SK-N-SH (cell line): ENCODE measurements around the gene CPN1. TPM values are rescaled to one million over a fixed set of nuclear protein-coding genes. Genes with fewer than 3 reads are reported as not detected.

Source experiments
- CTCF ChIA-PET: fragments of 300-600, 350-600 bp; formaldehyde crosslinking; extraction: SDS; loops from one replicate; lab custom pipeline; 2021; lab: Yijun Ruan, JAX
- POLR2A ChIA-PET: fragments of 350-600 bp; sonication (Branson Sonifier 250); formaldehyde crosslinking; extraction: SDS; loops from one replicate; lab custom pipeline; 2020; ENCODE audit warnings: antibody characterized with exemption, inconsistent platforms; lab: Yijun Ruan, JAX
- DNase-seq: peaks from one replicate; pipeline ENCODE4 v3.0.0; 2012
- H2AFZ ChIP-seq: fragments of 200-600 bp; sonication (generic); 2 replicates; pipeline ENCODE4 v1.8.1; 2016; ENCODE audit warnings: antibody characterized with exemption, mild to moderate bottlenecking, low read depth
- H3F3A ChIP-seq: fragments of 200-600 bp; sonication (generic); replicated peaks from 2 replicates; pipeline ENCODE3; 2016; ENCODE audit warnings: antibody characterized with exemption, mild to moderate bottlenecking; ENCODE audit not compliant: insufficient read depth
- H3K27ac ChIP-seq, 2 experiments: fragments of 200-500 bp in 1 of 2; fragments of 200-600 bp in 1 of 2; sonication (Bioruptor generic) in 1 of 2; sonication (generic), shearing (Covaris generic) in 1 of 2; 2 replicates each; pipeline versions ENCODE4 v1.5.1 to v1.6.1; 2014 to 2016; ENCODE audit warnings: low read depth in 2 of 2, inconsistent platforms in 1 of 2, low read length in 1 of 2, mild to moderate bottlenecking in 1 of 2, mixed read lengths in 1 of 2
- H3K27me3 ChIP-seq: fragments of 200-600 bp; sonication (generic), shearing (Covaris generic); 2 replicates; pipeline ENCODE4 v1.6.1; 2016; ENCODE audit warnings: mixed run types; ENCODE audit not compliant: insufficient read depth
- H3K36me3 ChIP-seq, 2 experiments: fragments of 200-500 bp in 1 of 2; fragments of 200-600 bp in 1 of 2; sonication (Bioruptor generic) in 1 of 2; sonication (generic) in 1 of 2; replicated peaks in 1 of 2; 2 replicates each; pipeline versions ENCODE3 to v1.5.1; 2014 to 2016; ENCODE audit warnings: low read length in 1 of 2, mild to moderate bottlenecking in 1 of 2; ENCODE audit not compliant: insufficient read depth in 2 of 2, control insufficient read depth in 1 of 2
- H3K4me1 ChIP-seq, 2 experiments: fragments of 200-500 bp in 1 of 2; fragments of 200-600 bp in 1 of 2; sonication (Bioruptor generic) in 1 of 2; sonication (generic), shearing (Covaris generic) in 1 of 2; 2 replicates each; pipeline versions ENCODE4 v1.5.1 to v1.6.1; 2014 to 2016; ENCODE audit warnings: low read depth in 1 of 2, low read length in 1 of 2, mixed run types in 1 of 2; ENCODE audit not compliant: insufficient read depth in 2 of 2, control insufficient read depth in 1 of 2
- H3K4me2 ChIP-seq: fragments of 200-600 bp; sonication (generic), shearing (Covaris generic); 2 replicates; pipeline ENCODE4 v1.6.1; 2017; ENCODE audit warnings: mixed run types
- H3K4me3 ChIP-seq, 2 experiments: fragments of 200-500 bp in 1 of 2; fragments of 200-600 bp in 1 of 2; sonication (Bioruptor generic) in 1 of 2; sonication (generic), shearing (Covaris generic) in 1 of 2; 2 replicates each; pipeline versions ENCODE4 v1.5.1 to v1.8.1; 2014 to 2016; ENCODE audit warnings: low read depth in 2 of 2, inconsistent platforms in 1 of 2, low read length in 1 of 2, mild to moderate bottlenecking in 1 of 2, mixed read lengths in 1 of 2, moderate library complexity in 1 of 2
- H3K79me2 ChIP-seq: fragments of 200-600 bp; sonication (generic); 2 replicates; pipeline ENCODE4 v1.8.1; 2017; ENCODE audit warnings: mild to moderate bottlenecking; ENCODE audit not compliant: insufficient read depth
- H3K9ac ChIP-seq: fragments of 200-600 bp; sonication (generic); 2 replicates; pipeline ENCODE4 v1.6.1; 2017; ENCODE audit warnings: mixed run types
- H3K9me2 ChIP-seq: fragments of 200-600 bp; sonication (generic); 2 replicates; pipeline ENCODE4 v1.6.1; 2017; ENCODE audit warnings: mixed run types
- H3K9me3 ChIP-seq: fragments of 200-600 bp; sonication (generic); 2 replicates; pipeline ENCODE4 v1.6.1; 2017; ENCODE audit warnings: mixed run types, mild to moderate bottlenecking, moderate library complexity
- H4K20me1 ChIP-seq: fragments of 200-600 bp; sonication (generic); 2 replicates; pipeline ENCODE4 v1.6.1; 2017; ENCODE audit warnings: mild to moderate bottlenecking, mixed run types; ENCODE audit not compliant: insufficient read depth
- CHD2 ChIP-seq: fragments of 150-350 bp; IDR thresholded peaks from 2 replicates; pipeline ENCODE4 v1.6.1; 2018; ENCODE audit warnings: low read length; ENCODE audit not compliant: partially characterized antibody
- EP300 ChIP-seq, 2 experiments: IDR thresholded peaks; 2 replicates each; pipeline versions ENCODE4 v1.4.0 to v1.6.1; 2012; ENCODE audit warnings: borderline replicate concordance in 1 of 2, low read depth in 1 of 2, low read length in 1 of 2
- FOXM1 ChIP-seq: IDR thresholded peaks from 2 replicates; pipeline ENCODE4 v1.4.0; 2012; ENCODE audit warnings: low read depth, mild to moderate bottlenecking
- GABPA ChIP-seq: IDR thresholded peaks from 2 replicates; pipeline ENCODE4 v1.4.0; 2012; ENCODE audit warnings: low read depth, mild to moderate bottlenecking
- GATA2 ChIP-seq: sonication (generic); formaldehyde crosslinking; IDR thresholded peaks from 2 replicates; pipeline ENCODE4 v1.5.0; 2020; ENCODE audit warnings: mild to moderate bottlenecking, missing genetic modification reagents
- IRF3 ChIP-seq: fragments of 150-350 bp; IDR thresholded peaks from 2 replicates; pipeline ENCODE4 v1.6.1; 2016; ENCODE audit warnings: mild to moderate bottlenecking, low read depth, low read length
- MAX ChIP-seq: IDR thresholded peaks from 2 replicates; pipeline ENCODE4 v1.4.0; 2012; ENCODE audit warnings: low read depth
- NRF1 ChIP-seq: IDR thresholded peaks from 2 replicates; pipeline ENCODE4 v1.6.1; 2012; ENCODE audit warnings: low read depth, mild to moderate bottlenecking, low read length
- RAD21 ChIP-seq: IDR thresholded peaks from 2 replicates; pipeline ENCODE4 v1.6.1; 2012; ENCODE audit warnings: mild to moderate bottlenecking, low read length
- RXRA ChIP-seq: IDR thresholded peaks from 2 replicates; pipeline ENCODE4 v1.4.0; 2012; ENCODE audit warnings: low read depth, mild to moderate bottlenecking, borderline replicate concordance
- TCF12 ChIP-seq: IDR thresholded peaks from 2 replicates; pipeline ENCODE4 v1.4.0; 2012
- WGBS: methylation state at CpG from one replicate; pipeline ENCODE4 v1.1.6; 2017; ENCODE audit warnings: low lambda C conversion rate; 5-methylcytosine and 5-hydroxymethylcytosine counted together
- polyA plus RNA-seq, 3 experiments: library from polyadenylated mRNA; depleted of rRNA; stranded (reverse); fragments of >200 nt; gene quantifications; 2 replicates each; pipeline ENCODE4 v1.2.3, GENCODE V29; 2012

The CPN1 gene
- polyA plus RNA-seq, 1 of the 3 experiments (the other 2 are of a cell fraction), result not detected

- no peaks in the 10 kb centered on the region for H3K4me1 ChIP-seq
- H3K4me3 ChIP-seq, result no peak overlapping the region
- H3K4me2 ChIP-seq, result no peak overlapping the region
- TF ChIP-seq RXRA (no peak), CHD2 (no peak), EP300 (IDR thresholded peaks at IDR 0.05; ENCODE audit: borderline replicate concordance in 1 of 2, low read depth in 1 of 2, low read length in 1 of 2) (no peak), GABPA (no peak), GATA2 (no peak), FOXM1 (no peak), NRF1 (no peak), TCF12 (no peak), IRF3 (no peak), RAD21 (no peak), MAX (no peak)
- no peaks in the 10 kb centered on the region for H3K9me3 ChIP-seq
- H3K36me3 ChIP-seq, result no peaks in the 10 kb centered on the region
- H2AFZ ChIP-seq, result no peak overlapping the region
- 89% methylated on average over 13 of the region's 13 CpGs for WGBS
- DNase-seq, result no peak
- no peak overlapping the region for H3K27ac ChIP-seq
- H3F3A ChIP-seq, result no peaks in the 10 kb centered on the region
- H3K79me2 ChIP-seq, result no peaks in the 10 kb centered on the region
- ChIA-PET POLR2A (no interaction called here), CTCF (no interaction called here)
- H3K9me2 ChIP-seq, result no peaks in the 10 kb centered on the region
- no peaks in the 10 kb centered on the region; the same call in 1 of the 2 replicates for H3K27me3 ChIP-seq
- H3K9ac ChIP-seq, result no peak overlapping the region
- H4K20me1 ChIP-seq, result no peaks in the 10 kb centered on the region
These were observed 32.8 kb upstream of the CPN1 start for GRCh38 chr10:100114460-100114859.

DNA sequence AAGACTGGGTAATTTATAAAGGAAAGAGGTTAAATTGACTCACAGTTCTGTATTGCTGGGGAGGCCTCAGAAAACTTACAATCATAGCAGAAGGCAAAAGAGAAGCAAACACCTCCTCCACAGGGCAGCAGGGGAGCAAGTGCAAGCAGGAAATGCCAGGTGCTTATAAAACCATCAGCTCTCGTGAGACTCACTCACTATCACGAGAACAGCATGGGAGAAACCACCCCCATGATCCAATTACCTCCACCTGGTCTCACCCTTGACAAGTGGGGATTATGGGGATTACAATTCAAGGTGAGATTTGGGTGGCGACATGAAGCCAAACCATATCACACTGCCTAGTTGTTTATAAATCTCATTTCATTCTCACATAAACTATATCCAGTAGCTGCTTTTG lies 28.0 kb upstream of the CPN1 start:
- no peak overlapping the region for H2AFZ ChIP-seq
- H3K4me3 ChIP-seq, result no peak overlapping the region
- H3K9me2 ChIP-seq, result no peaks in the 10 kb centered on the region
- POLR2A ChIA-PET, result no interaction called here
- DNase-seq, result no peak
- H3F3A ChIP-seq, result no peaks in the 10 kb centered on the region
- H3K4me2 ChIP-seq, result no peak overlapping the region
- H3K27me3 ChIP-seq, result no peaks in the 10 kb centered on the region; the same call in 1 of the 2 replicates
- no peaks in the 10 kb centered on the region for H4K20me1 ChIP-seq
- H3K27ac ChIP-seq, result no peak overlapping the region
- TF ChIP-seq IRF3, result no peak
- TF ChIP-seq, all 33 proteins: peak for 0
- H3K9me3 ChIP-seq, result no peaks in the 10 kb centered on the region
- CTCF ChIA-PET, result interaction anchor here (1.0 to 1.2 kb wide), 2 partner anchors 100 to 145 kb away, joined by 3 read pairs; partner anchors contain the start of gene DNMBP
- H3K9ac ChIP-seq, result no peak overlapping the region
- WGBS, result 67% methylated on average over 3 of the region's 3 CpGs
- H3K36me3 ChIP-seq, result no peaks in the 10 kb centered on the region
- H3K79me2 ChIP-seq, result no peaks in the 10 kb centered on the region
- no peaks in the 10 kb centered on the region; a peak in 1 of 4 replicates for H3K4me1 ChIP-seq
